ENCODE results near the gene GGTA1.

DNA sequence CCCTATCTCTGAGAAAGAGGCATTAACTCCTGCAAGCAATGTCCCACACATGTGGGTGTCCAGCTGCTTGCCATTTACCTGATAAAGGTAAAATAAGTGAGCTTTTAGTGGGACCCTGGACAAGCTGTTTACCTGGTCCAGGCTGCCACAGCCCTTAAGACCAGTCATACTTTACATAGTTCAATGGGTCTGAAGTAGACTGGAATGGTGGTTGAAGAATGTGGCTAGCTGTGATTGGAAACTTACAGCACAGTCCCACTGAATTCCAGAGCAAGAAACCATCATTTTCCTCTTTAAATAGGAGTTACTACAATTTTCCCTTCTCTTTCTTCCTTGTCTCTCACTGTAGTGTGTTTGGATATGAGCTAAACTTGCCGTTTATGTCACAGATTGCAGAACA lies 60.6 kb downstream of the GGTA1 start:
- TF ChIP-seq, protein P1, sequence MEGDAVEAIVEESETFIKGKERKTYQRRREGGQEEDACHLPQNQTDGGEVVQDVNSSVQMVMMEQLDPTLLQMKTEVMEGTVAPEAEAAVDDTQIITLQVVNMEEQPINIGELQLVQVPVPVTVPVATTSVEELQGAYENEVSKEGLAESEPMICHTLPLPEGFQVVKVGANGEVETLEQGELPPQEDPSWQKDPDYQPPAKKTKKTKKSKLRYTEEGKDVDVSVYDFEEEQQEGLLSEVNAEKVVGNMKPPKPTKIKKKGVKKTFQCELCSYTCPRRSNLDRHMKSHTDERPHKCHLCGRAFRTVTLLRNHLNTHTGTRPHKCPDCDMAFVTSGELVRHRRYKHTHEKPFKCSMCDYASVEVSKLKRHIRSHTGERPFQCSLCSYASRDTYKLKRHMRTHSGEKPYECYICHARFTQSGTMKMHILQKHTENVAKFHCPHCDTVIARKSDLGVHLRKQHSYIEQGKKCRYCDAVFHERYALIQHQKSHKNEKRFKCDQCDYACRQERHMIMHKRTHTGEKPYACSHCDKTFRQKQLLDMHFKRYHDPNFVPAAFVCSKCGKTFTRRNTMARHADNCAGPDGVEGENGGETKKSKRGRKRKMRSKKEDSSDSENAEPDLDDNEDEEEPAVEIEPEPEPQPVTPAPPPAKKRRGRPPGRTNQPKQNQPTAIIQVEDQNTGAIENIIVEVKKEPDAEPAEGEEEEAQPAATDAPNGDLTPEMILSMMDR (IDR thresholded peaks at IDR 0.05; ENCODE audit: low read depth, low read length, poor library complexity, severe bottlenecking): no peak
- no peak for TF ChIP-seq EZH2phosphoT487 (IDR thresholded peaks at IDR 0.05; ENCODE audit: borderline replicate concordance, low read length)

All from DOHH2 (cell line).